Measurements from ENCODE around the gene CTSA. TPM values are rescaled to one million over a fixed set of nuclear protein-coding genes. Genes with fewer than 3 reads are reported as not detected.
A peak's percentile ranks its signal among the peaks of the same experiment; 100 is the strongest.

Gene CTSA
- total RNA-seq, 2 experiments from 2014 or later = 64.9 to 76.3 TPM

GRCh38 chr20:45902199-45902701 is 11.1 kb downstream of the CTSA start:
- Mint-ChIP-seq H3K27me3 (no peaks in the 10 kb centered on the region), H3K36me3 (ENCODE audit: low read depth) (no peaks in the 10 kb centered on the region), H3K4me1 (no peaks in the 10 kb centered on the region), H3K9me3 (no peaks in the 10 kb centered on the region), H3K27ac (no peak overlapping the region), H3K4me3 (no peak overlapping the region)
- ChIA-PET CTCF (no interaction called here), POLR2A (no interaction called here)
- DNase-seq = no peak

GRCh38 chr20:45904583-45905504 is 13.7 kb downstream of the CTSA start:
- Mint-ChIP-seq H3K9me3 (no peaks in the 10 kb centered on the region), H3K36me3 (ENCODE audit: low read depth) (no peaks in the 10 kb centered on the region), H3K27me3 (no peaks in the 10 kb centered on the region), H3K4me3 (no peak overlapping the region), H3K27ac (no peak overlapping the region), H3K4me1 (no peaks in the 10 kb centered on the region)
- ChIA-PET CTCF (interaction anchor here (1.4 to 2.0 kb wide), 4 partner anchors 8 to 17 kb away, joined by 4 to 5 read pairs (median 4); partner anchors contain the start of genes CTSA, NEURL2 and SPATA25), POLR2A (no interaction called here)
- no peak for DNase-seq

- Mint-ChIP-seq H3K9me3 (no peaks in the 10 kb centered on the region), H3K36me3 (ENCODE audit: low read depth) (no peaks in the 10 kb centered on the region), H3K27me3 (peaks cover under 1% of the 10 kb centered on the region), H3K4me1 (peaks cover 2% of the 10 kb centered on the region), H3K4me3 (no peak overlapping the region), H3K27ac (no peak overlapping the region)
- ChIA-PET CTCF (interaction anchor here (1.4 to 2.0 kb wide), 3 partner anchors 9 to 18 kb away, joined by 4 to 5 read pairs (median 5); partner anchors contain the start of genes CTSA, NEURL2 and SPATA25), POLR2A (no interaction called here)
- DNase-seq = no peak
Observed at GRCh38 chr20:45905505-45906079, 14.5 kb downstream of the CTSA start.

GRCh38 chr20:45907219-45907948 is 16.2 kb downstream of the CTSA start:
- ChIA-PET CTCF (interaction anchor here (0.7 to 2.2 kb wide), 3 partner anchors 9 to 21 kb away, joined by 4 to 5 read pairs (median 4); no protein-coding TSS in a partner anchor), POLR2A (interaction anchor here (0.7 kb wide), 1 partner anchor 36 kb away, joined by 3 read pairs; no protein-coding TSS in a partner anchor)
- H3K4me1 Mint-ChIP-seq = peaks cover 17% of the 10 kb centered on the region
- H3K27me3 Mint-ChIP-seq = peaks cover 9% of the 10 kb centered on the region
- no peak overlapping the region for H3K27ac Mint-ChIP-seq
- no peaks in the 10 kb centered on the region for H3K36me3 Mint-ChIP-seq (ENCODE audit: low read depth)
- no peak overlapping the region for H3K4me3 Mint-ChIP-seq
- no peaks in the 10 kb centered on the region for H3K9me3 Mint-ChIP-seq
- no peak for DNase-seq

GRCh38 chr20:45908084-45908483 is 16.9 kb downstream of the CTSA start:
- Mint-ChIP-seq H3K4me1 (peaks cover 18% of the 10 kb centered on the region), H3K27me3 (peaks cover 12% of the 10 kb centered on the region), H3K4me3 (no peak overlapping the region), H3K9me3 (no peaks in the 10 kb centered on the region), H3K27ac (no peak overlapping the region), H3K36me3 (ENCODE audit: low read depth) (no peaks in the 10 kb centered on the region)
- CTCF ChIA-PET = interaction anchor here (1.2 to 2.2 kb wide), 2 partner anchors 9 to 20 kb away, joined by 4 to 5 read pairs; no protein-coding TSS in a partner anchor
- DNase-seq = no peak
- POLR2A ChIA-PET = no interaction called here

- H3K27ac Mint-ChIP-seq = no peak overlapping the region
- ChIA-PET POLR2A (interaction anchor here (0.6 kb wide), 1 partner anchor 24 kb away, joined by 3 read pairs; no protein-coding TSS in a partner anchor), CTCF (interaction anchor here (0.5 to 2.2 kb wide), 4 partner anchors 9 to 87 kb away, joined by 3 to 8 read pairs (median 6); no protein-coding TSS in a partner anchor)
Observed at GRCh38 chr20:45909336-45909808, 18.2 kb downstream of the CTSA start.

GRCh38 chr20:45909817-45910669 is 18.9 kb downstream of the CTSA start:
- peaks cover 22% of the 10 kb centered on the region for H3K4me1 Mint-ChIP-seq
- H3K9me3 Mint-ChIP-seq = no peaks in the 10 kb centered on the region
- H3K27ac Mint-ChIP-seq = peak overlapping the region; percentile 62
- POLR2A ChIA-PET = interaction anchor here (0.6 kb wide), 2 partner anchors 23 to 70 kb away, joined by 3 to 6 read pairs; no protein-coding TSS in a partner anchor
- H3K27me3 Mint-ChIP-seq = peaks cover 21% of the 10 kb centered on the region
- no peaks in the 10 kb centered on the region for H3K36me3 Mint-ChIP-seq (ENCODE audit: low read depth)
- peak overlapping the region; percentile 65 for H3K4me3 Mint-ChIP-seq
- CTCF ChIA-PET = interaction anchor here (0.8 to 2.0 kb wide), 3 partner anchors 10 to 20 kb away, joined by 5 to 8 read pairs (median 7); no protein-coding TSS in a partner anchor
- no peak for DNase-seq

More at GRCh38 chr20:45909336-45909808, 18.2 kb downstream of the CTSA start:
- no peak overlapping the region for H3K4me3 Mint-ChIP-seq
- no peak for DNase-seq
- peaks cover 19% of the 10 kb centered on the region for H3K4me1 Mint-ChIP-seq
- H3K27me3 Mint-ChIP-seq = peaks cover 16% of the 10 kb centered on the region
- H3K36me3 Mint-ChIP-seq (ENCODE audit: low read depth) = no peaks in the 10 kb centered on the region
- no peaks in the 10 kb centered on the region for H3K9me3 Mint-ChIP-seq

- H3K27ac Mint-ChIP-seq = peak overlapping the region; percentile 62
- no peaks in the 10 kb centered on the region for H3K9me3 Mint-ChIP-seq
- DNase-seq = peak; percentile 86
- H3K36me3 Mint-ChIP-seq (ENCODE audit: low read depth) = no peaks in the 10 kb centered on the region
- ChIA-PET POLR2A (interaction anchor here (0.6 kb wide), 1 partner anchor 71 kb away, joined by 6 read pairs; no protein-coding TSS in a partner anchor), CTCF (interaction anchor here (1.9 to 2.0 kb wide), 2 partner anchors 11 to 14 kb away, joined by 7 to 8 read pairs; no protein-coding TSS in a partner anchor)
- H3K27me3 Mint-ChIP-seq = peaks cover 21% of the 10 kb centered on the region
- peaks cover 22% of the 10 kb centered on the region for H3K4me1 Mint-ChIP-seq
- H3K4me3 Mint-ChIP-seq = peak overlapping the region; percentile 65
Observed at GRCh38 chr20:45910670-45911485, 19.7 kb downstream of the CTSA start.

GRCh38 chr20:45911486-45912343 is 20.6 kb downstream of the CTSA start, which contains the start of gene PLTP:
Gene PLTP (minus strand): TSS chr20:45912155. CDS start chr20:45911452, 703 bp downstream.
- Mint-ChIP-seq H3K36me3 (ENCODE audit: low read depth) (no peaks in the 10 kb centered on the region), H3K27me3 (peaks cover 26% of the 10 kb centered on the region), H3K27ac (peak within 1 kb of the TSS; percentile 62), H3K4me3 (peak within 1 kb of the TSS; percentile 65), H3K4me1 (peaks cover 22% of the 10 kb centered on the region), H3K9me3 (no peaks in the 10 kb centered on the region)
- POLR2A ChIA-PET = no interaction called here
- CTCF ChIA-PET = no interaction called here
- peak; percentile 27 for DNase-seq

GRCh38 chr20:45912344-45912682 is 21.2 kb downstream of the CTSA start:
- peaks cover 26% of the 10 kb centered on the region for H3K27me3 Mint-ChIP-seq
- H3K27ac Mint-ChIP-seq = no peak overlapping the region

More at GRCh38 chr20:45912344-45912682, 21.2 kb downstream of the CTSA start:
- Mint-ChIP-seq H3K4me1 (peaks cover 22% of the 10 kb centered on the region), H3K4me3 (no peak overlapping the region), H3K9me3 (no peaks in the 10 kb centered on the region), H3K36me3 (ENCODE audit: low read depth) (no peaks in the 10 kb centered on the region)
- no peak for DNase-seq
- CTCF ChIA-PET = no interaction called here
- POLR2A ChIA-PET = no interaction called here

Data from activated CD4-positive, alpha-beta T cell treated with anti-CD3 and anti-CD28 coated beads, Interleukin-2, amount 10 ng/mL, durations not matched to agents 7 days and 5 days (primary cell).